DND-41 (cell line): ENCODE measurements around the gene ATP1A3.

Experiments used
- EZH2 ChIP-seq: IDR thresholded peaks from 3 replicates; pipeline ENCODE4 v1.6.1; 2012; ENCODE audit warnings: borderline replicate concordance, low read depth, mild to moderate bottlenecking, moderate library complexity, low read length, inconsistent platforms; ENCODE audit not compliant: severe bottlenecking
- TF ChIP-seq, protein P1 (sequence below): IDR thresholded peaks from 2 replicates; pipeline ENCODE4 v1.5.1; 2012; ENCODE audit warnings: borderline replicate concordance, low read length, moderate library complexity, mild to moderate bottlenecking; ENCODE audit not compliant: poor library complexity, severe bottlenecking; ENCODE audit errors: extremely low read depth

DNA sequence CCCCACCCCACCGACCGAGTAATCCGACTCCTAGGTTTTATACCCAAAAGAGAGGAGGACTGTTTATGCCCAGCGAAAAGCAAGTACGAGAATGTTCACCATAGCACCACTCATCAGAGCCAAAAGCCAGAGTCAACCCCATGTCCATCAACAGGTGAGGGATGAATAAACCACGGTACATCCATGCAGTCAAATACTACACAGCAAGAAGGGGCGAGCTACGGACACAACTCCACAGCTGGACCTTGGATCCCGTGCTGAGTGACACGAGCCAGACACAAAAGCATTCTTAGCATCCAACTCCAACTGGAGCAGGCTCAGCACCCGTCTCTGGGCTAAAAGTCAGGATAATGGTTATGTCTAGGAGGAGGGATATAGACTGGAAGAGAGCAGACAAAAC is 22.7 kb downstream of the ATP1A3 start:
- TF ChIP-seq, protein P1, sequence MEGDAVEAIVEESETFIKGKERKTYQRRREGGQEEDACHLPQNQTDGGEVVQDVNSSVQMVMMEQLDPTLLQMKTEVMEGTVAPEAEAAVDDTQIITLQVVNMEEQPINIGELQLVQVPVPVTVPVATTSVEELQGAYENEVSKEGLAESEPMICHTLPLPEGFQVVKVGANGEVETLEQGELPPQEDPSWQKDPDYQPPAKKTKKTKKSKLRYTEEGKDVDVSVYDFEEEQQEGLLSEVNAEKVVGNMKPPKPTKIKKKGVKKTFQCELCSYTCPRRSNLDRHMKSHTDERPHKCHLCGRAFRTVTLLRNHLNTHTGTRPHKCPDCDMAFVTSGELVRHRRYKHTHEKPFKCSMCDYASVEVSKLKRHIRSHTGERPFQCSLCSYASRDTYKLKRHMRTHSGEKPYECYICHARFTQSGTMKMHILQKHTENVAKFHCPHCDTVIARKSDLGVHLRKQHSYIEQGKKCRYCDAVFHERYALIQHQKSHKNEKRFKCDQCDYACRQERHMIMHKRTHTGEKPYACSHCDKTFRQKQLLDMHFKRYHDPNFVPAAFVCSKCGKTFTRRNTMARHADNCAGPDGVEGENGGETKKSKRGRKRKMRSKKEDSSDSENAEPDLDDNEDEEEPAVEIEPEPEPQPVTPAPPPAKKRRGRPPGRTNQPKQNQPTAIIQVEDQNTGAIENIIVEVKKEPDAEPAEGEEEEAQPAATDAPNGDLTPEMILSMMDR, result no peak
- no peak for TF ChIP-seq EZH2
